A549 (cell line): ENCODE data around the gene RIPOR1. TPM values are rescaled to one million over a fixed set of nuclear protein-coding genes. Genes with fewer than 3 reads are reported as not detected.

Source experiments
- ATAC-seq, 2 experiments: fragments of 200-7000 bp in 1 of 2; fragments of >200 bp in 1 of 2; cut with Nextera tagmentation in 1 of 2; cut with Tn5 transposase in 1 of 2; 3 replicates each; pipeline versions ENCODE4 v1.8.0 to v1.9.1; 2018 to 2020; ENCODE audit warnings: mild to moderate bottlenecking in 1 of 2, moderate library complexity in 1 of 2
- CTCF ChIA-PET: fragments of 300-600 bp; sonication (Branson Sonifier 250); formaldehyde crosslinking; extraction: SDS; loops from one replicate; lab custom pipeline; 2021; ENCODE audit warnings: antibody characterized with exemption, inconsistent platforms; lab: Yijun Ruan, JAX
- POLR2A ChIA-PET: fragments of 350-600 bp; formaldehyde crosslinking; extraction: SDS; loops from one replicate; lab custom pipeline; 2021; ENCODE audit warnings: antibody characterized with exemption, inconsistent platforms; lab: Yijun Ruan, JAX
- DNase-seq, 2 experiments: peaks; one replicate each; pipeline versions ENCODE4 v3.0.0 to v3.0.0-alpha.2; 2011 to 2016; ENCODE audit warnings: low read depth in 1 of 2, low spot score in 1 of 2
- FAIRE-seq: peaks from 2 replicates; lab custom pipeline; 2011; peaks lifted over from hg19 to GRCh38; lab: Jason Lieb, UNC
- H3K27ac ChIP-seq, 2 experiments: fragments of >200 bp; sonication (Bioruptor Twin); formaldehyde crosslinking; 3 replicates each; pipeline ENCODE4 v1.5.1; 2016 to 2017
- H3K4me1 ChIP-seq: fragments of >200 bp; sonication (Bioruptor Twin); formaldehyde crosslinking; 3 replicates; pipeline ENCODE4 v1.6.1; 2016
- H3K4me2 ChIP-seq: fragments of >200 bp; sonication (Bioruptor Twin); formaldehyde crosslinking; 3 replicates; pipeline ENCODE4 v1.6.1; 2016
- H3K4me3 ChIP-seq: fragments of >200 bp; sonication (Bioruptor Twin); formaldehyde crosslinking; 3 replicates; pipeline ENCODE4 v1.5.1; 2016
- H3K9me3 ChIP-seq: fragments of >200 bp; sonication (Bioruptor Twin); formaldehyde crosslinking; 3 replicates; pipeline ENCODE4 v1.6.1; 2016
- BHLHE40 ChIP-seq: IDR thresholded peaks from 2 replicates; pipeline ENCODE4 v1.6.1; 2012; ENCODE audit warnings: low read depth, low read length, inconsistent platforms
- CBX2 ChIP-seq: fragments of 200-600 bp; sonication (generic); IDR thresholded peaks from 2 replicates; pipeline ENCODE4 v1.6.1; 2016; ENCODE audit warnings: low read depth, mild to moderate bottlenecking, borderline replicate concordance
- CHD4 ChIP-seq: fragments of 200-600 bp; sonication (generic); IDR thresholded peaks from 2 replicates; pipeline ENCODE4 v1.6.1; 2016; ENCODE audit warnings: antibody characterized with exemption, mild to moderate bottlenecking, borderline replicate concordance
- CTCF ChIP-seq: fragments of >200 bp; sonication (Bioruptor Twin); formaldehyde crosslinking; IDR thresholded peaks from 3 replicates; pipeline ENCODE4 v1.5.1; 2016
- E2F6 ChIP-seq: IDR thresholded peaks from 2 replicates; pipeline ENCODE4 v1.6.1; 2012; ENCODE audit warnings: low read depth, borderline replicate concordance
- EHF ChIP-seq: fragments of 250-450 bp; sonication (Bioruptor Pico); IDR thresholded peaks from 2 replicates; pipeline ENCODE4 v1.5.0; 2020; ENCODE audit warnings: mild to moderate bottlenecking
- ESRRA ChIP-seq: fragments of 150-350 bp; IDR thresholded peaks from 2 replicates; pipeline ENCODE4 v1.6.1; 2014; ENCODE audit warnings: mild to moderate bottlenecking, low read length, borderline replicate concordance
- FOSB ChIP-seq: fragments of 250-450 bp; sonication (Bioruptor Pico); IDR thresholded peaks from 2 replicates; pipeline ENCODE4 v1.5.0; 2020; ENCODE audit warnings: mild to moderate bottlenecking, moderate library complexity
- FOSL2 ChIP-seq, 2 experiments: fragments of 450-650 bp in 1 of 2; fragments of >200 bp in 1 of 2; sonication (Bioruptor Twin) in 1 of 2; formaldehyde crosslinking; IDR thresholded peaks; 2 replicates each; pipeline versions ENCODE4 v1.5.0 to v1.6.1; 2016 to 2020; ENCODE audit warnings: mild to moderate bottlenecking in 1 of 2, moderate library complexity in 1 of 2
- HOXA7 ChIP-seq: fragments of 250-450 bp; sonication (Bioruptor Pico); IDR thresholded peaks from 2 replicates; pipeline ENCODE4 v1.5.0; 2020; ENCODE audit warnings: mild to moderate bottlenecking, moderate library complexity
- KDM5A ChIP-seq: fragments of 200-600 bp; sonication (generic); IDR thresholded peaks from 2 replicates; pipeline ENCODE4 v1.6.1; 2016; ENCODE audit warnings: antibody characterized with exemption, mild to moderate bottlenecking
- MYC ChIP-seq: IDR thresholded peaks from 2 replicates; pipeline ENCODE4 v1.6.1; 2012; ENCODE audit warnings: mild to moderate bottlenecking, inconsistent platforms, low read length, improper control_type of control experiment, borderline replicate concordance
- PHF8 ChIP-seq: fragments of 200-600 bp; sonication (generic); IDR thresholded peaks from 2 replicates; pipeline ENCODE4 v1.6.1; 2016; ENCODE audit warnings: low read depth, mild to moderate bottlenecking, antibody characterized with exemption, moderate library complexity, borderline replicate concordance
- POLR2A ChIP-seq: IDR thresholded peaks from 2 replicates; pipeline ENCODE4 v1.6.1; 2012; ENCODE audit warnings: mild to moderate bottlenecking, low read length
- RARB ChIP-seq: fragments of 250-450 bp; sonication (Bioruptor Pico); IDR thresholded peaks from 2 replicates; pipeline ENCODE4 v1.8.0; 2021; ENCODE audit warnings: mild to moderate bottlenecking, moderate library complexity
- RFX5 ChIP-seq: fragments of 450-650 bp; IDR thresholded peaks from 2 replicates; pipeline ENCODE4 v1.7.1; 2014; ENCODE audit warnings: antibody characterized with exemption, mild to moderate bottlenecking, moderate library complexity
- RNF2 ChIP-seq: fragments of 200-600 bp; sonication (generic); IDR thresholded peaks from 2 replicates; pipeline ENCODE4 v1.6.1; 2016; ENCODE audit warnings: low read depth, mild to moderate bottlenecking, antibody characterized with exemption, moderate library complexity, borderline replicate concordance
- SREBF2 ChIP-seq: fragments of 450-650 bp; IDR thresholded peaks from 2 replicates; pipeline ENCODE4 v1.6.1; 2014; ENCODE audit warnings: mild to moderate bottlenecking, moderate library complexity
- TFCP2L1 ChIP-seq: fragments of 250-450 bp; sonication (Bioruptor Pico); IDR thresholded peaks from 2 replicates; pipeline ENCODE4 v1.5.0; 2021; ENCODE audit warnings: mild to moderate bottlenecking
- TP53 ChIP-seq: fragments of 250-450 bp; sonication (Bioruptor Pico); IDR thresholded peaks from 2 replicates; pipeline ENCODE4 v1.5.0; 2021; ENCODE audit warnings: mild to moderate bottlenecking, moderate library complexity
- ZNF302 ChIP-seq: fragments of 250-450 bp; sonication (Bioruptor Pico); IDR thresholded peaks from 2 replicates; pipeline ENCODE4 v1.9.0; 2021; ENCODE audit warnings: inconsistent platforms, mild to moderate bottlenecking, moderate library complexity
- WGBS: methylation state at CpG from one replicate; pipeline ENCODE4 v1.1.6; 2017; ENCODE audit errors: missing lambda C conversion rate; 5-methylcytosine and 5-hydroxymethylcytosine counted together
- polyA plus RNA-seq, 4 experiments: library from polyadenylated mRNA; depleted of rRNA in 3 of 4; stranded (reverse); fragments of >200 nt; fragmentation: RNase III in 1 of 4; extraction: RNeasy Plus Mini Kit Qiagen cat#74134 plus additional on column Dnase treatment in 1 of 4; gene quantifications; 2 replicates in 3 of 4; 3 replicates in 1 of 4; pipeline ENCODE4 v1.2.3, GENCODE V29; 2011 to 2017
- TF ChIP-seq, protein P1 (sequence below): IDR thresholded peaks from 2 replicates; pipeline ENCODE4 v1.6.1; 2012
- TF ChIP-seq, protein P2 (sequence below): IDR thresholded peaks from 2 replicates; pipeline ENCODE4 v1.6.1; 2012
- TF ChIP-seq, protein P3 (sequence below): fragments of >200 bp; sonication (Bioruptor Twin); formaldehyde crosslinking; IDR thresholded peaks from 3 replicates; pipeline ENCODE4 v1.6.1; 2016

Gene RIPOR1
- polyA plus RNA-seq, 2 of the 4 experiments (the other 2 are of a cell fraction) = 7.2 to 23.0 TPM

DNA sequence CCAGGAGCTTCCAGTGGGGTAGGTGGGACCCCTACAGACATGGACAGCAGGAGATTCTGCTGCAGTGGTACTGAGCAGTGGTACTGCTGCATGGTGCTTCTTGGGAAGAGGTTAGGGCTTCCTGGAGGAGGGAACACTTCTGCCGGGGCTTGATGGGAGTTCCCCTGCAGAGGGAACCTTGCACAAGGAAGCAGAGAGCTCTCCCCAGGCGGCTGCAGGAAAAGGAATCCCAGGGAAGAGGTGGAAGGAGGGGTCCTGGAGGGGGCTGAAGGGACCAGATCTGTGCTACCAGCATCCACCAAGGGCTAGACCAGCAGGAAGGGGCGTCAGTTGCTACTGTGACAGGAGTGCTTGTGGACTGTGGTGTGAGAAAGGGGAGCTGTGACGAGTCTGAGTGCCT is 10.6 kb downstream of the RIPOR1 start:
- WGBS = 55% methylated on average over 4 of the region's 4 CpGs
- CTCF ChIA-PET = interaction anchor here (1.5 to 22.1 kb wide), 6 partner anchors 9 to 120 kb away, joined by 3 to 301 read pairs (median 13); partner anchors contain the start of genes ACD, CARMIL2 and CTCF
- H3K9me3 ChIP-seq = no peaks in the 10 kb centered on the region
- H3K4me3 ChIP-seq = no peak overlapping the region
- ATAC-seq = 0 out of 6 replicates have a peak, but pooled peaks of 1 of the 2 experiments have one; percentile 7
- peaks cover 9% of the 10 kb centered on the region; the same call in 1 of the 3 replicates for H3K4me1 ChIP-seq
- H3K27ac ChIP-seq = no peak overlapping the region
- POLR2A ChIA-PET = interaction anchor here (1.4 kb wide), 1 partner anchor 18 kb away, joined by 3 read pairs; no protein-coding TSS in a partner anchor
- FAIRE-seq = no peak
- no peak for DNase-seq
- no peak for TF ChIP-seq RNF2
- no peak for TF ChIP-seq FOSL2 (IDR thresholded peaks at IDR 0.05)
- TF ChIP-seq FOSL2 (CRISPR knock-in tag; IDR thresholded peaks at IDR 0.05) = no peak
- no peak for TF ChIP-seq SREBF2
- TF ChIP-seq HOXA7 = no peak
- TF ChIP-seq EHF (CRISPR knock-in tag) = no peak
- TF ChIP-seq CTCF = no peak
- TF ChIP-seq CHD4 = no peak
- TF ChIP-seq POLR2A = no peak
- no peak for TF ChIP-seq RARB (CRISPR knock-in tag)
- no peak for TF ChIP-seq PHF8
- no peak for TF ChIP-seq FOSB
- TF ChIP-seq, protein P1, sequence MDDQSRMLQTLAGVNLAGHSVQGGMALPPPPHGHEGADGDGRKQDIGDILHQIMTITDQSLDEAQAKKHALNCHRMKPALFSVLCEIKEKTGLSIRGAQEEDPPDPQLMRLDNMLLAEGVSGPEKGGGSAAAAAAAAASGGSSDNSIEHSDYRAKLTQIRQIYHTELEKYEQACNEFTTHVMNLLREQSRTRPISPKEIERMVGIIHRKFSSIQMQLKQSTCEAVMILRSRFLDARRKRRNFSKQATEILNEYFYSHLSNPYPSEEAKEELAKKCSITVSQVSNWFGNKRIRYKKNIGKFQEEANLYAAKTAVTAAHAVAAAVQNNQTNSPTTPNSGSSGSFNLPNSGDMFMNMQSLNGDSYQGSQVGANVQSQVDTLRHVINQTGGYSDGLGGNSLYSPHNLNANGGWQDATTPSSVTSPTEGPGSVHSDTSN = no peak
- no peak for TF ChIP-seq ZNF302 (CRISPR knock-in tag)
- H3K4me2 ChIP-seq = no peak overlapping the region

GRCh38 chr16:67539691-67540635 is 11.3 kb downstream of the RIPOR1 start:
- Histone ChIP-seq H3K27ac (no peak overlapping the region), H3K4me1 (peaks cover 9% of the 10 kb centered on the region; the same call in 1 of the 3 replicates), H3K9me3 (no peaks in the 10 kb centered on the region), H3K4me3 (no peak overlapping the region), H3K4me2 (no peak overlapping the region)
- ATAC-seq = no peak
- ChIA-PET POLR2A (interaction anchor here (1.4 kb wide), 1 partner anchor 19 kb away, joined by 3 read pairs; no protein-coding TSS in a partner anchor), CTCF (interaction anchor here (1.1 to 22.1 kb wide), 10 partner anchors 8 to 133 kb away, joined by 3 to 301 read pairs (median 7); partner anchors contain the start of genes ACD, CARMIL2 and CTCF)
- no peak for DNase-seq
- WGBS = 96% methylated on average over 22 of the region's 27 CpGs
- FAIRE-seq = no peak
- TF ChIP-seq, protein P2, sequence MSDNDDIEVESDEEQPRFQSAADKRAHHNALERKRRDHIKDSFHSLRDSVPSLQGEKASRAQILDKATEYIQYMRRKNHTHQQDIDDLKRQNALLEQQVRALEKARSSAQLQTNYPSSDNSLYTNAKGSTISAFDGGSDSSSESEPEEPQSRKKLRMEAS = no peak
- TF ChIP-seq E2F6 (no peak), CBX2 (no peak), ZNF302 (CRISPR knock-in tag) (no peak), RNF2 (no peak), TFCP2L1 (no peak), RFX5 (no peak), MYC (no peak), BHLHE40 (no peak), FOSL2 (IDR thresholded peaks at IDR 0.05) (no peak), FOSL2 (CRISPR knock-in tag; IDR thresholded peaks at IDR 0.05) (no peak), ESRRA (no peak), TP53 (CRISPR knock-in tag) (no peak), RARB (CRISPR knock-in tag) (no peak), KDM5A (no peak)
- TF ChIP-seq, protein P3, sequence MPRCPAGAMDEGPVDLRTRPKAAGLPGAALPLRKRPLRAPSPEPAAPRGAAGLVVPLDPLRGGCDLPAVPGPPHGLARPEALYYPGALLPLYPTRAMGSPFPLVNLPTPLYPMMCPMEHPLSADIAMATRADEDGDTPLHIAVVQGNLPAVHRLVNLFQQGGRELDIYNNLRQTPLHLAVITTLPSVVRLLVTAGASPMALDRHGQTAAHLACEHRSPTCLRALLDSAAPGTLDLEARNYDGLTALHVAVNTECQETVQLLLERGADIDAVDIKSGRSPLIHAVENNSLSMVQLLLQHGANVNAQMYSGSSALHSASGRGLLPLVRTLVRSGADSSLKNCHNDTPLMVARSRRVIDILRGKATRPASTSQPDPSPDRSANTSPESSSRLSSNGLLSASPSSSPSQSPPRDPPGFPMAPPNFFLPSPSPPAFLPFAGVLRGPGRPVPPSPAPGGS = no peak
